ENCODE data around the gene TRAF6.

GRCh38 chr11:36499315-36499714, 10.8 kb downstream of the TRAF6 start:
- TF ChIP-seq CTCF (IDR thresholded peaks at IDR 0.05): no peak
- TF ChIP-seq EZH2 (IDR thresholded peaks at IDR 0.05; ENCODE audit: borderline replicate concordance, insufficient read depth, low read depth, low read length, poor library complexity, severe bottlenecking): no peak

Data from B cell (primary cell).